GM20431 (cell line): ENCODE measurements around the gene OR5K1.

Source experiments
- in situ Hi-C: fragments of 300-500 bp; cut with MseI, MboI; formaldehyde crosslinking; loops from one replicate; pipeline ENCODE4 v1.15.0; 2020; ENCODE audit warnings: low sequenced_read_pairs; ENCODE audit not compliant: unreplicated experiment

Gene OR5K1

GRCh38 chr3:98513091-98513511 is 50.1 kb downstream of the OR5K1 start:
- in situ Hi-C loops: no loop called here

GRCh38 chr3:98513736-98514135 is 50.7 kb downstream of the OR5K1 start:
- in situ Hi-C loops: no loop called here

GRCh38 chr3:98514948-98515347 is 51.9 kb downstream of the OR5K1 start:
- in situ Hi-C loops: no loop called here

GRCh38 chr3:98518816-98519215 is 55.8 kb downstream of the OR5K1 start:
- in situ Hi-C loops: no loop called here

- in situ Hi-C loops: no loop called here
Measured at GRCh38 chr3:98519351-98519750, 56.4 kb downstream of the OR5K1 start.

- in situ Hi-C loops: no loop called here
Measured at GRCh38 chr3:98521897-98522543, 59.0 kb downstream of the OR5K1 start.
